ENCODE results near the gene VPS37C. TPM values are rescaled to one million over a fixed set of nuclear protein-coding genes. Genes with fewer than 3 reads are reported as not detected.
"Not testable (repeated sequence)": the region's sequence is repeated elsewhere in the genome, so short reads cannot be mapped to it uniquely, and the experiment has no call there.

Gene VPS37C
- total RNA-seq, 2 donors from 2014 or later = 12.9 to 28.8 TPM

DNA sequence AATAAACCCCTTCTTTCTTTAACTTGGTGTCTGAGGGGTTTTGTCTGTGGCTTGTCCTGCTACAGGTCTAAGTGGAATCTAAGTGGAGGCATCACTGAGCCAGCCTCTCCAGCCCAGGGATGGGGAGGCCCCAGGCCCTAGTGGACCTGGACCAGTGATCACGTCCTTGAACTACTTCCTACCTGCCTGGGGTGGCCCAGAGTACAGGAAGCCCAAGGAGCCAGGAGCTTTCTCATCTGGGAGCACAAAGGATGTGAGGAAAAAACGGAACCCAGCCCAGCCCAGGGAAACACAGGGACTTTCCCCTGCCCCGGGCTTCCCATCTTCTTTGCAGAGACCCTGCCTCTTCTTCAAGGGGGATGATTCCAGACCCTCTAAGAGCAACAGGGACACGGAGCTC lies 62.4 kb downstream of the VPS37C start:
- Histone ChIP-seq H3K9me3 (no peaks in the 10 kb centered on the region), H3K4me1 (no peaks in the 10 kb centered on the region), H3K27ac (no peak overlapping the region), H3K4me3 (no peak overlapping the region), H3K27me3 (no peaks in the 10 kb centered on the region), H3K36me3 (no peaks in the 10 kb centered on the region)
- TF ChIP-seq, protein P1, sequence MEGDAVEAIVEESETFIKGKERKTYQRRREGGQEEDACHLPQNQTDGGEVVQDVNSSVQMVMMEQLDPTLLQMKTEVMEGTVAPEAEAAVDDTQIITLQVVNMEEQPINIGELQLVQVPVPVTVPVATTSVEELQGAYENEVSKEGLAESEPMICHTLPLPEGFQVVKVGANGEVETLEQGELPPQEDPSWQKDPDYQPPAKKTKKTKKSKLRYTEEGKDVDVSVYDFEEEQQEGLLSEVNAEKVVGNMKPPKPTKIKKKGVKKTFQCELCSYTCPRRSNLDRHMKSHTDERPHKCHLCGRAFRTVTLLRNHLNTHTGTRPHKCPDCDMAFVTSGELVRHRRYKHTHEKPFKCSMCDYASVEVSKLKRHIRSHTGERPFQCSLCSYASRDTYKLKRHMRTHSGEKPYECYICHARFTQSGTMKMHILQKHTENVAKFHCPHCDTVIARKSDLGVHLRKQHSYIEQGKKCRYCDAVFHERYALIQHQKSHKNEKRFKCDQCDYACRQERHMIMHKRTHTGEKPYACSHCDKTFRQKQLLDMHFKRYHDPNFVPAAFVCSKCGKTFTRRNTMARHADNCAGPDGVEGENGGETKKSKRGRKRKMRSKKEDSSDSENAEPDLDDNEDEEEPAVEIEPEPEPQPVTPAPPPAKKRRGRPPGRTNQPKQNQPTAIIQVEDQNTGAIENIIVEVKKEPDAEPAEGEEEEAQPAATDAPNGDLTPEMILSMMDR (IDR thresholded peaks at IDR 0.05) = no peak
- no peak for DNase-seq (ENCODE audit: low spot score)

GRCh38 chr11:61098261-61098660 lies 63.0 kb downstream of the VPS37C start:
- not testable (repeated sequence) for DNase-seq (ENCODE audit: low spot score); H3K4me3 ChIP-seq; H3K4me1 ChIP-seq; H3K27me3 ChIP-seq; H3K27ac ChIP-seq; H3K9me3 ChIP-seq; H3K36me3 ChIP-seq

DNA sequence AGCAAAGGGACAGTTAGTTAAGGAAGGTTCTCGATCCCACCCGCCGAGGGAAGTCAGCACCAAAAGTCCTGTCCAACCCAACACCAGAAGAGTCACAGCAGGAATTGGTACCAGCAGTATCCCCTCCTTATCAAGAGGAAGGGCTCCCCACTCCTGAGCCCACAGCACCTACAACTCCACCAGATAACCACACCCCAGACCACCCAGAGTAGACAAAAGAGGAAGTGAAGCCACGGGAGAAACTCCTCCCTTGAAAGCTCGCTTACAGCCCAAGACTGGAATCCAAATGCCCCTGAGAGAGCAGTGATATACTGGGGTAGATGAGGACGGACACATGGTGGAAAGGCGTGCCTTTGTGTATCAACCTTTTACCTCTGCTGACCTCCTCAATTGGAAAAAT lies 66.2 kb downstream of the VPS37C start:
- no peak overlapping the region for H3K27ac ChIP-seq
- no peaks in the 10 kb centered on the region for H3K36me3 ChIP-seq
- no peaks in the 10 kb centered on the region for H3K27me3 ChIP-seq
- H3K9me3 ChIP-seq = no peaks in the 10 kb centered on the region
- no peaks in the 10 kb centered on the region for H3K4me1 ChIP-seq
- TF ChIP-seq, protein P1 (IDR thresholded peaks at IDR 0.05) = no peak
- no peak for DNase-seq (ENCODE audit: low spot score)
- H3K4me3 ChIP-seq = no peak overlapping the region

- not testable (repeated sequence) for H3K9me3 ChIP-seq; H3K27ac ChIP-seq; DNase-seq (ENCODE audit: low spot score); H3K4me1 ChIP-seq; H3K36me3 ChIP-seq; H3K27me3 ChIP-seq; H3K4me3 ChIP-seq
These were observed 67.1 kb downstream of the VPS37C start for GRCh38 chr11:61094167-61094566.

DNA sequence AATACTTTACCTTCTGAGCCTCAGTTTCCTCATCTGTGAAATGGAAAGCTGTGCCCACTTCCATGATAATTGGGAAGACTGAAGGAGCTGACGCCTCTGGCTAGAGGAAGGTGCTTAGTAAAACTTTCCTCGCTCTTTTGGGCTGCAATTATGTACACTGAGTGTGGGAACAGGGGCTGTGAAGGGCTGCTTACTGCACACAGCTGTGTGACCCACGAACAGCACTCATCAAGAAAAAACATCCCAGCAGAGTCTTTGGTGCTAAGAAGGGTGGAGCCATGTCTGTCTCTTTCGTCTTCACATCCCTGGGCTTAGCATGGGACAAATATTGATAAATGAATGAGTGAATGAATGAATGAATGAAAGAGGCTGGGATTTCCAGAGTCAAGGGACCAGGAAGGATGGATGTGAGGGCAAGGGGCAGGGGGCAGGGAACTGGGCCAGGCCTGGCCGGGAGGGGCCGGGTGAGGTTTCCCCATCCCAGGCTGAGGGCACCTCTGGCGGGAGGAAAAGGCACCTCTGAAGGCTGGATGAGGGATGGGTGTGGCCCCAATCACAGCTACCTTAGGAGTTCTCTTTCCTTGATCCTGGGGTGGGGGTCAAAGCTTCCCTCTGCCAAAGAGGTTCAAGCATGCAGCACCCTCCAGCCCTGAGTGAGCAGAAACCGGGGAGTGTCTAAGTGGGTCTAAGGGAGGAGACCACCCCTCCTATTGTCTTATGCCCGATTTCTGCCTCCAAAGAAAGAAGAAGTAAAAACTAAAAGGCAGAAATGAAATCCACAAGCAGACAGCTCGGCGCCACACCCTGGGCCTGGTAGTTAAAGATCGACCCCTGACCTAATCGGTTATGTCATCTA lies 68.1 kb downstream of the VPS37C start:
- Histone ChIP-seq H3K36me3 (no peaks in the 10 kb centered on the region), H3K4me1 (no peaks in the 10 kb centered on the region), H3K4me3 (no peak overlapping the region), H3K27me3 (no peaks in the 10 kb centered on the region), H3K9me3 (no peaks in the 10 kb centered on the region), H3K27ac (no peak overlapping the region)
- TF ChIP-seq, protein P1 (IDR thresholded peaks at IDR 0.05) = no peak
- DNase-seq (ENCODE audit: low spot score) = no peak

GRCh38 chr11:61092280-61092766 lies 68.9 kb downstream of the VPS37C start:
- no peak overlapping the region for H3K27ac ChIP-seq
- no peaks in the 10 kb centered on the region for H3K36me3 ChIP-seq
- no peaks in the 10 kb centered on the region for H3K4me1 ChIP-seq
- TF ChIP-seq, protein P1 (IDR thresholded peaks at IDR 0.05) = no peak
- H3K9me3 ChIP-seq = no peaks in the 10 kb centered on the region
- DNase-seq (ENCODE audit: low spot score) = no peak
- no peaks in the 10 kb centered on the region for H3K27me3 ChIP-seq
- no peak overlapping the region for H3K4me3 ChIP-seq

Measured in right atrium auricular region (tissue), 2 donors.